GM23248 (cell line): ENCODE data around the gene HLCS.

Experiments
- EZH2 ChIP-seq: fragments of 200-600 bp; sonication (generic); IDR thresholded peaks from 2 replicates; pipeline ENCODE4 v1.6.1; 2018; ENCODE audit warnings: antibody characterized with exemption, mild to moderate bottlenecking; ENCODE audit not compliant: insufficient read depth, poor library complexity, severe bottlenecking
- EZH2phosphoT487 ChIP-seq: fragments of 200-600 bp; sonication (generic); IDR thresholded peaks from 2 replicates; pipeline ENCODE4 v1.6.1; 2018; ENCODE audit warnings: antibody characterized with exemption, moderate library complexity, mild to moderate bottlenecking, low read depth; ENCODE audit not compliant: insufficient read depth

GRCh38 chr21:36704281-36704957 lies 262.1 kb downstream of the HLCS start:
- peak; percentile 76 for TF ChIP-seq EZH2
- no peak for TF ChIP-seq EZH2phosphoT487
